ENCODE results near the gene TEX2.

DNA sequence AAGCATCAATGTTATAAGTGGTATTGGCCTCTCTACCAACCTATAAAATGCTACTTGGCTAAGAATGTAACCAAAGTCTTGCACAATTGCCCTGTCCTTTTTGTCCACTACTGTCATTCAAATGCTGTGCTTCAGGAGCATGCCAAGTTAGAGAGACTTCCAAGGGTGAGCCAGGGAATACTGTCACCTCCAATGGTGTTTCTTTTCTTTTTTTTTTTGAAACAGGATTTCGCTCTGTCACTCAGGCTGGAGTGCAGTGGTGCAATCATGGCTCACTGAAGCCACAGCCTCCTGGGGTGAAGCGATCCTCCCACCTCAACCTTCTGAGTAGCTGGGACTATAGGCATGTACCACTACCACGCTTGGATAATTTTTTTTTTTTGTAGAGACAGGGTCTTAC, 89.4 kb downstream of the TEX2 start:
- TF ChIP-seq RAD21 (IDR thresholded peaks at IDR 0.05; ENCODE audit: low read depth) (no peak), EGR1 (IDR thresholded peaks at IDR 0.05) (no peak), REST (IDR thresholded peaks at IDR 0.05; ENCODE audit: low read depth) (no peak), YY1 (IDR thresholded peaks at IDR 0.05; ENCODE audit: low read depth) (no peak), FOXM1 (IDR thresholded peaks at IDR 0.05; ENCODE audit: borderline replicate concordance, low read depth) (no peak), TAF1 (IDR thresholded peaks at IDR 0.05; ENCODE audit: low read depth) (no peak), EP300 (IDR thresholded peaks at IDR 0.05; ENCODE audit: borderline replicate concordance) (no peak), NFIC (IDR thresholded peaks at IDR 0.05) (no peak), TEAD4 (IDR thresholded peaks at IDR 0.05) (no peak), CREB1 (IDR thresholded peaks at IDR 0.05; ENCODE audit: low read depth) (no peak), MAX (IDR thresholded peaks at IDR 0.05) (no peak), TCF12 (IDR thresholded peaks at IDR 0.05; ENCODE audit: low read depth) (no peak)
